SKM-1 treated with dmso at 0.1 percent for 144 hours (cell line): Measurements from ENCODE around the gene CASZ1.

ENCODE experiments used
- DNase-seq: peaks from one replicate; lab custom pipeline; 2025; ENCODE audit not compliant: unreplicated experiment; lab: John Stamatoyannopoulos, UW

Gene CASZ1

DNA sequence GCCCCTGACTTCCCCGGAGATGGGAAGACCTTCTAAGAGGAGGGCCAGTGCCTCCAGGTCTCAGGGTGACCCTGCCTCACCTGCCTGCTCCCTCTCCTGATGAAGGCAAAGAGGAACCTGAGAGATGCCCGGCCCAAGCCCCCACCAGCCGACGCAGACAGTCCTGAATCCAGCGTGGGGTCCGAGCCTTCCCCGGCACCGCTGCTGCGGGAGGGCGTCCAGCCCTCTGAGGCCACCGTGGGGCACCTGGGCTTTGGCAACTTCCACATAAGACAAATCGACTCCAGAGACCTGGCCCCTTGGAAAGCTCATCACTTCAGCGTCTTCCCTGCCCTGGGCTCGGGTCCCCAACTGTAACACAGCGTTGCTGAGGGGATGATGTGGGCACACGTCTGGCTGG lies 122.2 kb downstream of the CASZ1 start:
- DNase-seq: no peak

GRCh38 chr1:10673109-10673711 lies 123.2 kb downstream of the CASZ1 start:
- DNase-seq: no peak

DNA sequence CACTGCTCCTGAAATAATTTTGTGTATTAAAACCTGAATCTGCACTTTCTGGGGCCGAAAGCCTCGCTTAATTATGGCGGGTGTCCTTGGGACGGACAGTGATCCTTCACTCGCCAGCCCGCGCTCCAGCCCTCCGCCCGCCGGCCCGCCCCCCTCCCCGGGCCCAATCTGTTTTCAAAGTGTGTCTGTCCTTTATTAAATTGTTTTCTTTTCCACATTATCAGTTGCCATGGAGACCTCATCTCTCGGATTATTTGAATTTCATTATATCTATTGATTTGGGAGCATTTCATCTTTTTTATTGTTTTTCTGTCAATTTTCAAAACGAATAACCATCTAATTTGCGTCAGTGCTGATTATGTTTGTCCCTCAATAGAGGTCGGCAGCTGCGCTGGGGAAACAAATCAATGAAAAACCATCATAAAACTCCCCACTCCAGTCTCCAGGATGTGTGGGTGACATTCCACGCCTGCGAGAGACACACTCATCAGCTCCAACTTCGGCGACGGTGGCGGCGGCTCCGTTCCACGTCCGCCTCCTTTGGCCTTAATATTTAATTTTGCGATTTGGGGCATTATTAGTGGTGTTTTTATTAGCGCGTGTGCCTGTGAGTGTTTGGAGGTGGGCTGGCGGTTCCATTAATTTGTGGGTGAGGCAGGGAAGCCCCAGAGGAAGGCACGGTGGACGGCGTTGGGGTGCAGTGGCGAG lies 123.9 kb downstream of the CASZ1 start:
- no peak for DNase-seq

DNA sequence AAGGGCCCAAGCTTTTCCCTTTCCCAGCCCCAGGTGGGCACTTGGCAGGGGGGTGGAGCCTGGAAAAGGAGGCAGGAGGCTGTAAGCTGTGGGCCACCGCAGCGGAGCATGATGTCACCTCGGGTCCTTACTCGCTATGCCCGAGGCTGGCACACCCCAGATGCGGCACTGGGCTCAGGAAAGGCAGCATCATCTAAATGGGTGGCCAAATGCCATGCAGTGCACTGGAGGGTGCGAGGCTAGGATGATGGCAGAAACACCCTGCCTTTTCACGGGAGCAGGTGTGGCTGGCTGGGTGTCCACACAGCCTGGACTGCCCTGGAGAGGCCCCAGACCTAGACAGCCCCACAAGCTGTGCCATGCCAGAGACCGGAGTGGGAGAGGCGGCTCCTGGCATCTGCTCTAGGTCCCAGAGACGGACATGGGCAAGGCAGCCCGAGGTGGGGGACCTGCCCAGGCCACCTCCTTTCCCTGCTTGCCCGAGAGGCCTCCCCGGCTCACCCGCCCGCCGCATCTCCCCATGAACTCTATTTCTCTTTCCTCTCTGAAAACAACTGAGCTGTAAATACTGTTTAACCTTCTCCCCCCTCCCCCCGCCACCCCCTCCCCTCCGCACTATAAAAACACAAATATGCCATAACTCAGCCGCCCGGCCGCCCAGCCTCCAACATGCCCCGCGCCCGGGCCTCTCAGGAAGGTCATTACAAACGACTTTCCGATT lies 124.7 kb downstream of the CASZ1 start:
- DNase-seq: no peak

GRCh38 chr1:10671090-10671489 lies 125.4 kb downstream of the CASZ1 start:
- no peak for DNase-seq

GRCh38 chr1:10670190-10670589 lies 126.3 kb downstream of the CASZ1 start:
- DNase-seq: no peak

DNA sequence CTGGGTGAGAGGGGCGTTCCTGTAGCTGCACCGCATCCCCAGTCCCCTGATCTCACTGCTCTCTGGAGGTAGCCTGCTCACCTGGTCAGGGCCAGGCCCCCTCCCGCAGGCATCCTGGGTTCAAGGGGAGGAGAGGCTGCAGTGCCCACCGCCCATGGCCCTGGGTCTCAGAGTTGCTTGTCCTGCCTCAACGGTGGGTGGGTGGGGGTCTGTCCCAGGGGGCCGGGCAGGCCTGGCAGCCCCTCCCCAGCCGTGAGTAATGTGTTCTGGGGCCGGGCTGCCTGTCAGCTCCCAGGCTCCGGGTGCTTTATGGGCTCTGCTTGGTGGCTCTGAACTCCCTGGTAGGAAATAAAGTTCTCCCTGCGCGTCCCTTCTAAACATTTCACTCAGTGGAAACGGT lies 126.9 kb downstream of the CASZ1 start:
- no peak for DNase-seq

GRCh38 chr1:10667861-10668761 lies 128.3 kb downstream of the CASZ1 start:
- DNase-seq: no peak

GRCh38 chr1:10665930-10666850 lies 130.3 kb downstream of the CASZ1 start:
- no peak for DNase-seq

DNA sequence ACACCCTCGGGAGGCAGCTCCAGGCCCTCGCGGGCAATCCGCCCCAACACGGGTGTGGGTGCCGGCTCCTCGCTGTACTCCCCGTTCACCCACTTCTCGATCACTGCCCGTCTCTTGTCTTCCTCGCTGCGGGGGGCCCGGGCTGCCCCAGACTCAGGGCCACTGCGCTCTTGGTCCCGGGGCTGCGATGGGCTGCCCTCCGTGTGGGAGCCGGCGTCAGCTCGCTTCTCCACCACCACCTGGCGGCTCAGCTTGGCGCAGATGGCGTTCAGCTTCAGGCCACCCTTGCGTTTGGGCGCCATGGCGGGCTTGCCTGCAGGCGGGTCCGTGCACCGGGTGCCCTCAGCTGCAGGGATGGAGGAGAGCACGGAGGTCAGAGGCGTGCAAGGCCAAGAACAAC lies 131.2 kb downstream of the CASZ1 start:
- DNase-seq: no peak

DNA sequence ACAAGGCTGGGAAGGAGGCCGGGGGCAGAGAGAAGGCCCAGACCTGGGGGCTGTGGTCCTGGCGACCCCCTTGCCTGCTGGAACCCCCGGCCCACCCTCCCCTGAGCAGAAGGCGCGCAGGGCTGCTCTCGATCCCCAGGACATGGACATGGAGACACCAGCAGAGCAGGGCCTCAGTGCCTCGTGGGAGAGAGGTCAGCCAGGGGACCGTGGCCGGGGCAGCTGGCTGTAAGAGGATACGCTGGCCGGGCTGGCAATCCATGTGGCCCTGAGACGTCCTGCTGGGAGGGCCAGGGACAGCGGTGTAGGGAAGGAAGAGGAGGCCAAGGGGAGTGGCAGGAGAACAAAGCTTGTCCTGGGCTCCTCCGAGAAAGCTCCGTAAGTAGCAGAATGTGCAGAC lies 132.2 kb downstream of the CASZ1 start:
- no peak for DNase-seq

- DNase-seq: no peak
These were observed 132.8 kb downstream of the CASZ1 start for GRCh38 chr1:10663678-10664035.

- DNase-seq: no peak
These were observed 133.4 kb downstream of the CASZ1 start for GRCh38 chr1:10662824-10663677.

GRCh38 chr1:10662090-10662688 lies 134.3 kb downstream of the CASZ1 start:
- DNase-seq: no peak

DNA sequence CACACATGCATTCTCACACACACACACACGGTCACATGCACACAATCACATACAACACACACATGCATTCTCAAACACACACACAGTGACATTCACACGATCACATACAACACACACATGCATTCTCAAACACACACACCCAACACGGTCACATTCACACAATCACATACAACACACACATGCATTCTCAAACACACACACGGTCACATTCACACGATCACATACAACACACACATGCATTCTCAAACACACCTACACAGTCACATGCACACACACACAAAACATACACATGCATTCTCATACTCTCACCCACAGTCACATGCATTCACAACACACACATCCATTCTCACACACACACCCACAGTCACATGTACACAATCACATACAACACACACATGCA lies 135.0 kb downstream of the CASZ1 start:
- DNase-seq: no peak

DNA sequence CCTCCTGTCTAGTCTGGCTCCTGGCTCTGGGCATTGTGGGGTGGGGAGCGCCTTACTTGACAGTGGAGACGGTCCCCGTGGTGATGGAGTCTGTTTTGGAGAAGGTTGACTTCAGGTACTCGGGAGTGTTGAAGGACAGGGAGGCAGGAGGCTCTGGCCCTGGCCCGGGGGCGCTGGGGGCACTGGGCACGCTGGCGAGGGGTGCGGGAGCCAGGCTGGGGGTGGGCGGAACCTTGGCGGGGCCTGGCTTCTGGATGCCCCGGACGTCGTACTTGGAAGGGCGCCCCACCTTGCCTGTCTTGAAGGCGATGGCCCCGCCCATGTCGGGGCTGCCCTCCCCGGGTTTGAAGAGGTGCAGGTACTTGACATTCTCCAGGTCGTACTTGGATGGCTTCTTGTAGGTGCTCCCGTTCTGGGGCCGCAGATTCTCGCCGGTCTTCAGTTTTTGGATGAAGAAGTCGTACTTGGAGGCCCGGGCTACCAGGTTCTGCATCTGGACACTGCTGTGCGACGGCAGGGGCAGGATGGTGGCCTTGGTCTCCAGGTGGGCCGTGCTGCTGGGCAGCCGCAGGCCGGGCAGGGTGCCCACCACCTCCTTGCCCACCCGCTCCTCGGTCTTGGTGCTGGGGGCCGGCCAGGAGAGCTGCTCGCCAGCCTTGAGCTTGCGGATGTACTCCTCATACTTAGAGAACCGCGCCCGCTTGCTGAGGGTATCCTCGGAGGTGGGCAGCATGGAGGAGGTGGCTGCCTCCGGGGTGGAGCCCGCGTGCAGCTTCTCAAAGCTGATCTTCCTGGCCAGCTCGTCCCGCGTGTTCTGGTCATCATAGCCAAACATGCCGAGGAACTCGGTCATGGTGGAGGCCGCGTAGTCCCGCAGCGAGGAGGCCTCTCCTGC lies 136.6 kb downstream of the CASZ1 start:
- DNase-seq: no peak

DNA sequence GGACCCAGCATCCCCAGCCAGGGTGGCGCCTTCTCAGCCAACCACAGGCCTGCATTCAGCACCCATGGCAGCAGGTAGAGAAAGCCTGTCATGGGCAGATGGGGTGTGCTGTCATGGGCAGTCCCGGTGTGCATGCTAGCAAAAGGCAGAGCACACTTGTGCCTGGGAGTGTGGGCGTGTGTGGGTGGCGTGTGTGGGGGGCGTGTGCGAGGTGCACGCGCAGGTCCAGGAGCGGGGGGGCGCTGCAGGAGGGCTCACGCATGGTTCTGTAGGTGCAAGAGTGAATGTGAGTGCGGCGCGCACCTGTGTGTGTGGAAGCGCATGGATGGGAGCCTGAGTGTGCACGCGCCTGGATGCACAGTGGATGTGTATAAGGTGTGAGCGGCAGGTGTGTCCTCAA lies 137.2 kb downstream of the CASZ1 start:
- no peak for DNase-seq
